Measurements from ENCODE around the gene PROK1.

Gene PROK1

DNA sequence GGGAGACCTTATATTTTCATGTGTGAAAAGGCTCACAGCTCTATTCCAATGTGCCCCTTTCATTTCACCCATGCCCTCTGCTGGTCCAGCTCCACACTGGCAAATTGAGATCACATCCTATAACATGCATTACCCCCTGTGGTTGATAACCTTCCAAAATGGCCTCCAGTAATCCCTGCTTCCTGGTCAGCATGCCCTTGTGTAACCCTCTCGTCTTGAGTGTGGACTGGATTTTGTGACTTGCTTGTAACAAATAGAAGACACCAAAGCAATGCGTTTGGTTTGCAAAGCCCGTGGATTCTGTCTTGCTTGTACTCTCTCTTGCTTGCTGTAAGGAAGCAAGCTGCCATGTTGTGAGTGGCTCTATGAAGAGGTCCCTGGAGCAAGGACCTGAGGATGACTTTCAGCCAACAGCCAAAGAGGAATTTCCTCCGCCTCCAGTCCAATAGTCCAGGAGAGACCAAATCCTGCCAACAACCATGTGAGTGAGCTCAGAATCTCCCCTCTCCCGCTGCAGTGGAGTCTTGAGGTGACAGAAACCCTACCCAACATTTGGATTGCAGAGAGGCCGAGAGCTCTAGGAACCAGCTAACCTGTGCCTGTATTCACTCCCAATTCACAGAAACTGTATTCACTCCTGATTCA lies 50.7 kb downstream of the PROK1 start:
- TF ChIP-seq GATA3 (IDR thresholded peaks at IDR 0.05; ENCODE audit: low read depth, low read length) (no peak), GATA2 (IDR thresholded peaks at IDR 0.05; ENCODE audit: low read depth, low read length) (no peak)

DNA sequence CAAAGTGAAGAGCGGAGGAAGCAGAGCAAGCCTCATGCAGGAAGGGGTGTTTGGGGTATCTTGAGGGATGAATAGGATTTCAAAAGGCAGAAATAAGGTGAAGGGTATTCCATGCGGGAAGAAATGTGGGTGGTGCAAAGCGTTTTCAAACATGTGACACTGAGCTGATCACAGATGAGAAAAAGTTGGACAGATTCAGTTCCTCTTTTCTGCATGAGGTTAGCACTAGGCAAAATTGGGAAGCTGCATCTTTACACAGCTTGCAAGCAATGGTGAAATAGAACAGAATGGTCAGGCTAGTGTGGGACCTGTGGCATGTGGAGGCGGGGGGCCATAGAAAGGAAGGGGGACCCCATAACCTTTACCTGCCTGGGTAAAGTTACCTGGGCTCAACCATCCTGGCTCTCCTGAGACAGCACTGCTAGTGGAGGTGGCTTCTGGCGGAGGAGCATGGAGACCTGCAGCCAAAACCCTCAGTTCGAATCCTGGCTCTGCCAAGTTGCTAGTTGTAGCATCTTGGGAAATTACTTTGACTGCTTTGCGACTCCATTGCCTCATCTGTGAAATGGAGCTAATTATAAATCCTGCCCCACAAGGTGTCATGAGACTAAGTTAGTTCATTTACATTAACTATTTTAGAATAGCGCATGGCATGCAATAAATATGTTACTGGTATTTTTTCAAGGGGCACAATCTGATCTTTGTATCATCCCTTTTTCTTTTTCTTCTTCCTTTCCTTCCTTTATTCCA lies 51.6 kb downstream of the PROK1 start:
- TF ChIP-seq GATA3 (IDR thresholded peaks at IDR 0.05; ENCODE audit: low read depth, low read length) (no peak), GATA2 (IDR thresholded peaks at IDR 0.05; ENCODE audit: low read depth, low read length) (no peak)

DNA sequence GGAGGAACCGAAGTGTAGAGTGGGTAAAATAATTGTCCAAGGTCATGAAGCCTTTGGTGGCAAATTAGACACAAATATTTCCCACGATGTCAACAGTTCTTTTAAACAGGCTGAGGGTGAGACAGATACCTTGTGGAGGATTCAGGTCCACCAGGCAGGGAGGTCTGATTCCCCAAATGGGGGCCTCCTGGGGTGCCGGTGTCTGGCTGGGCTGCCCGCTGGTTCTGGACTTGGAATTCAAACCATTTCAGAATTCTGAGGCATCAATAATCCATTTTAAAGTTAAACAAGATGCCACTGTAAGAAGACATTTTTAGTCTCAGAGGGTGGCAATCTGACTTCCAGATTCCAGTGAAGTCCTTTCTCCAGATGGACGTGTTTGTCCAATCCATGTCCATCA lies 52.5 kb downstream of the PROK1 start:
- TF ChIP-seq GATA2 (IDR thresholded peaks at IDR 0.05; ENCODE audit: low read depth, low read length) = no peak
- TF ChIP-seq GATA3 (IDR thresholded peaks at IDR 0.05; ENCODE audit: low read depth, low read length) = no peak

DNA sequence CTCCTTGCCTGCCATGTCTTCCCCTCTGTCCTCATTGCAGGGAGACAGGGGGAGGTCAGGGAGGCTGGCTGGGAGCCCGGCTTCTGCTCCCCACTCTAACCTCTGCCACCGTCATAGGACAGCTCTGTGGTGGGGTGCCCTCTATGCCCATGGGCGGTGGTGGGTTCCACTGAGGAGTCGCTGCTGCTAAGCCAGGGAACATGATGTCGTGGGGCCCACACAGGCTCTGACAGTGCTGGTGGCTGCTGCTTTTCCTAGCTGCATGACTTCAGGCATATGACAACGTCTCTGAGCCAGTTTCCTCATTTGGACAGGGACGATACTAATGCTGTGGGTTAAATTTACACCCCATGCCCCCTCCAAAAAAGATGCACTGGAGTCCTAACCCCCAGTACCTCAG lies 53.3 kb downstream of the PROK1 start:
- no peak for TF ChIP-seq GATA2 (IDR thresholded peaks at IDR 0.05; ENCODE audit: low read depth, low read length)
- no peak for TF ChIP-seq GATA3 (IDR thresholded peaks at IDR 0.05; ENCODE audit: low read depth, low read length)

DNA sequence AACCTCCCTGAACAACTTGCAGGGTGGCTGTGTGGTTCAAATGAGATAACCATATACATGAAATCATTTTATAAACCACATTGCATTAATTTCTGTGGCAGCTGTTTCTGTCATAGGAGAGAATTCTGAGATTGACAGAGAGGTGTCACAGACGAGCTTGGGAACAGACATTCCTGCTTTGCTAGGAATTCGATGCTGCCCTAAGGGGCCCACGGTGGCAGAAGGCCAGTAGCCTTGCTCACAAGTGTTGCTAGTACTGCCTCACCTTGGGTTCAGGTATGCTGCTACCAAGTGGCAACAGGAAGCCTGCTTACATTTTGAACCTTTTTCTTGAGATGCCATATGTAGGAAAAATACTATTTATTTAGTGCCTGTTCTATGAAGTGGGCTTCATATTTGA lies 54.6 kb downstream of the PROK1 start:
- no peak for TF ChIP-seq GATA2 (IDR thresholded peaks at IDR 0.05; ENCODE audit: low read depth, low read length)
- TF ChIP-seq GATA3 (IDR thresholded peaks at IDR 0.05; ENCODE audit: low read depth, low read length) = no peak

DNA sequence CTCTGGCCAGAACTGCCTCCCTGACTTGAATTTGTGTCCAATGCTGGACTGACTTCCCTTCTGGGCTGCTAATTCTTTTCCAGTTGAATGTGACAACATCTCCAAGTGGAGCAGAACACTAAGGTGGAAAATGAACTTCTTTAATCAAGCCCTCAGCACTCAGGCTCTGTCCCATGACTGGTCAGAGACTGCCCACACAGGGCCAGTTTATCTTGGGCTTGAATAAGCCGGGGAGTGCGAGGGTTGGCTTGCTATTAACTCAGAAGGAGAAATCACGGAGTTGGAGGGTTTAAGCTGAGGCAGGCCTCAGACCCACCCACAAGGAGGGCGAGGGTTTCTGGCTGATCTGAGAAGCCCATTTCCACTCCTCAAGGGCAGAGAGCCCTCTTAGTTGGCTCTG lies 55.6 kb downstream of the PROK1 start:
- TF ChIP-seq GATA2 (IDR thresholded peaks at IDR 0.05; ENCODE audit: low read depth, low read length) = no peak

Measured in SH-SY5Y (cell line).